IMR-90 (cell line): ENCODE data around the gene ARVCF. TPM values are rescaled to one million over a fixed set of nuclear protein-coding genes. Genes with fewer than 3 reads are reported as not detected.

Experiments
- ATAC-seq: fragments of 200-7000 bp; cut with Tn5 transposase; 2 replicates; pipeline ENCODE4 v1.9.1; 2020; ENCODE audit warnings: low read depth, mild to moderate bottlenecking, moderate library complexity
- BruUV-seq: library from RNA; stranded (reverse); fragments of 400-500 nt; replicated peaks from 2 replicates; lab custom pipeline; 2021; lab: Mats Ljungman, UMichigan
- CTCF ChIA-PET: fragments of 300-600 bp; formaldehyde crosslinking; extraction: SDS; loops from one replicate; lab custom pipeline; 2021; ENCODE audit warnings: antibody characterized with exemption; lab: Yijun Ruan, JAX
- POLR2A ChIA-PET: fragments of 300-600 bp; sonication (Branson Sonifier 250); formaldehyde crosslinking; loops from one replicate; lab custom pipeline; 2022; ENCODE audit warnings: antibody characterized with exemption; ENCODE audit not compliant: unreplicated experiment; lab: Charles Lee
- DNase-seq: peaks from one replicate; pipeline ENCODE4 v3.0.0; 2013
- H2AFZ ChIP-seq: replicated peaks from 2 replicates; pipeline ENCODE3; 2013; ENCODE audit warnings: low read length, mild to moderate bottlenecking; ENCODE audit not compliant: poor library complexity
- H2AK5ac ChIP-seq: 2 replicates; pipeline ENCODE4 v1.6.1; 2013; ENCODE audit warnings: low read depth, low read length, inconsistent platforms
- H2AK9ac ChIP-seq: replicated peaks from 2 replicates; pipeline ENCODE3; 2013; ENCODE audit warnings: mild to moderate bottlenecking, low read depth, low read length, moderate library complexity; ENCODE audit not compliant: poor library complexity
- H2BK120ac ChIP-seq: 2 replicates; pipeline ENCODE4 v1.6.1; 2013; ENCODE audit warnings: low read depth, low read length, inconsistent platforms
- H2BK15ac ChIP-seq: 3 replicates; pipeline ENCODE4 v1.6.1; 2013; ENCODE audit warnings: low read depth, low read length, inconsistent platforms
- H2BK20ac ChIP-seq: 2 replicates; pipeline ENCODE4 v1.6.1; 2013; ENCODE audit warnings: low read depth, mild to moderate bottlenecking, inconsistent platforms, low read length, moderate library complexity
- H2BK5ac ChIP-seq: 2 replicates; pipeline ENCODE4 v1.6.1; 2013; ENCODE audit warnings: mild to moderate bottlenecking, low read depth, low read length, inconsistent platforms; ENCODE audit not compliant: poor library complexity, severe bottlenecking
- H3K14ac ChIP-seq: replicated peaks from 2 replicates; pipeline ENCODE4 v1.6.1; 2013; ENCODE audit warnings: low read depth, low read length, inconsistent platforms
- H3K18ac ChIP-seq: 2 replicates; pipeline ENCODE4 v1.6.1; 2013; ENCODE audit warnings: low read depth, low read length, control low read depth
- H3K23ac ChIP-seq: 2 replicates; pipeline ENCODE4 v1.6.1; 2013; ENCODE audit warnings: low read depth, low read length, inconsistent platforms
- H3K27ac ChIP-seq: 2 replicates; pipeline ENCODE4 v1.5.1; 2013; ENCODE audit warnings: mild to moderate bottlenecking, control low read depth, low read length; ENCODE audit not compliant: insufficient read depth
- H3K27me3 ChIP-seq: 2 replicates; pipeline ENCODE4 v1.6.1; 2013; ENCODE audit warnings: low read length; ENCODE audit not compliant: control insufficient read depth, insufficient read depth
- H3K36me3 ChIP-seq: 2 replicates; pipeline ENCODE4 v1.6.1; 2013; ENCODE audit warnings: low read length, mixed read lengths; ENCODE audit not compliant: control insufficient read depth, insufficient read depth
- H3K4ac ChIP-seq: 2 replicates; pipeline ENCODE4 v1.6.1; 2013; ENCODE audit warnings: low read depth, low read length, inconsistent platforms
- H3K4me1 ChIP-seq: 2 replicates; pipeline ENCODE4 v1.6.1; 2013; ENCODE audit warnings: low read length, mixed read lengths; ENCODE audit not compliant: control insufficient read depth, insufficient read depth
- H3K4me2 ChIP-seq: 2 replicates; pipeline ENCODE4 v1.6.1; 2013; ENCODE audit warnings: low read depth, mild to moderate bottlenecking, control low read depth, low read length, moderate library complexity
- H3K4me3 ChIP-seq: 2 replicates; pipeline ENCODE4 v1.5.1; 2013; ENCODE audit warnings: low read depth, mild to moderate bottlenecking, control low read depth, low read length, moderate library complexity; ENCODE audit not compliant: insufficient read depth
- H3K56ac ChIP-seq: 2 replicates; pipeline ENCODE4 v1.6.1; 2013; ENCODE audit warnings: low read length, inconsistent platforms; ENCODE audit not compliant: insufficient read depth; ENCODE audit errors: extremely low read depth
- H3K79me1 ChIP-seq, 2 experiments: 2 replicates each; pipeline ENCODE4 v1.6.1; 2013; ENCODE audit warnings: low read length in 2 of 2, inconsistent platforms in 1 of 2, low read depth in 1 of 2
- H3K9ac ChIP-seq: 2 replicates; pipeline ENCODE4 v1.6.1; 2013; ENCODE audit warnings: low read depth, low read length, control low read depth
- H3K9me1 ChIP-seq: 2 replicates; pipeline ENCODE4 v1.6.1; 2013; ENCODE audit warnings: low read length, inconsistent platforms; ENCODE audit not compliant: insufficient read depth
- H3K9me3 ChIP-seq: 2 replicates; pipeline ENCODE4 v1.6.1; 2013; ENCODE audit warnings: low read length; ENCODE audit not compliant: control insufficient read depth, insufficient read depth
- H4K20me1 ChIP-seq: 2 replicates; pipeline ENCODE4 v1.6.1; 2013; ENCODE audit warnings: low read length, inconsistent platforms; ENCODE audit not compliant: insufficient read depth
- H4K5ac ChIP-seq: 2 replicates; pipeline ENCODE4 v1.6.1; 2013; ENCODE audit warnings: mild to moderate bottlenecking, low read depth, low read length, control low read depth
- H4K8ac ChIP-seq, 2 experiments: 2 replicates each; pipeline ENCODE4 v1.6.1; 2013; ENCODE audit warnings: low read depth in 2 of 2, low read length in 2 of 2, control low read depth in 1 of 2, inconsistent platforms in 1 of 2
- H4K91ac ChIP-seq: 2 replicates; pipeline ENCODE4 v1.6.1; 2013; ENCODE audit warnings: low read depth, low read length, inconsistent platforms; ENCODE audit not compliant: insufficient read depth
- CHD1 ChIP-seq: IDR thresholded peaks from 2 replicates; pipeline ENCODE4 v1.6.1; 2012; ENCODE audit warnings: low read depth, low read length, improper control_type of control experiment
- FOS ChIP-seq: fragments of 150-350 bp; IDR thresholded peaks from 2 replicates; pipeline ENCODE4 v1.6.1; 2016; ENCODE audit warnings: low read depth, low read length
- MAZ ChIP-seq: IDR thresholded peaks from 2 replicates; pipeline ENCODE4 v1.6.1; 2012; ENCODE audit warnings: low read depth, mild to moderate bottlenecking, low read length, improper control_type of control experiment, moderate library complexity, borderline replicate concordance
- MXI1 ChIP-seq: IDR thresholded peaks from 2 replicates; pipeline ENCODE4 v1.6.1; 2012; ENCODE audit warnings: low read depth, mild to moderate bottlenecking, low read length, moderate library complexity, borderline replicate concordance
- NFE2L2 ChIP-seq: fragments of 150-350 bp; IDR thresholded peaks from 2 replicates; pipeline ENCODE4 v1.6.1; 2016; ENCODE audit warnings: low read depth, mild to moderate bottlenecking, low read length
- RAD21 ChIP-seq: IDR thresholded peaks from 2 replicates; pipeline ENCODE4 v1.6.1; 2012; ENCODE audit warnings: low read length, improper control_type of control experiment
- RCOR1 ChIP-seq: IDR thresholded peaks from 2 replicates; pipeline ENCODE4 v1.6.1; 2012; ENCODE audit warnings: mild to moderate bottlenecking, low read length, improper control_type of control experiment; ENCODE audit not compliant: insufficient replicate concordance
- SMC3 ChIP-seq: fragments of 150-350 bp; IDR thresholded peaks from 2 replicates; pipeline ENCODE4 v1.6.1; 2016; ENCODE audit warnings: low read depth, mild to moderate bottlenecking, antibody characterized with exemption, low read length, moderate library complexity
- WGBS, 2 experiments: methylation state at CpG; one replicate each; pipeline versions ENCODE4 v1.1.5 to v1.1.7; 2013; ENCODE audit warnings: missing lambda C conversion rate in 2 of 2; ENCODE audit not compliant: insufficient read length in 1 of 2; ENCODE audit errors: extremely low coverage in 2 of 2; 5-methylcytosine and 5-hydroxymethylcytosine counted together
- dilution Hi-C: fragments of 300-500 bp; cut with HindIII; formaldehyde crosslinking; loops from one replicate; pipeline ENCODE4 v1.14.3; 2018; ENCODE audit warnings: low sequenced_read_pairs; ENCODE audit not compliant: unreplicated experiment
- in situ Hi-C: fragments of 300-500 bp; cut with MboI; formaldehyde crosslinking; loops from 3 replicates; pipeline ENCODE4 v1.14.3; 2019; ENCODE audit warnings: low sequenced_read_pairs, inconsistent platforms, mixed read lengths
- intact Hi-C: fragments of 100-400 bp; cut with micrococcal nuclease; formaldehyde crosslinking; loops from 2 replicates; pipeline ENCODE4 v1.10.0; 2022
- polyA plus RNA-seq, 3 experiments: library from polyadenylated mRNA; depleted of rRNA; stranded (reverse); fragments of >200 nt; gene quantifications; 2 replicates each; pipeline ENCODE4 v1.2.3, GENCODE V29; 2012; ENCODE audit warnings: low replicate concordance in 1 of 3
- total RNA-seq: library from RNA; depleted of rRNA; stranded (reverse); fragments of >200 nt; gene quantifications from 2 replicates; pipeline ENCODE4 v1.2.3, GENCODE V29; 2012
- TF ChIP-seq, protein P1 (sequence below): conservative IDR thresholded peaks from 2 replicates; pipeline ENCODE4 v1.5.1; 2012; ENCODE audit warnings: mild to moderate bottlenecking, low read depth, low read length, improper control_type of control experiment
- TF ChIP-seq, protein P2 (sequence below): fragments of 150-350 bp; IDR thresholded peaks from 2 replicates; pipeline ENCODE4 v1.6.1; 2016; ENCODE audit warnings: low read depth, mild to moderate bottlenecking, low read length, moderate library complexity, borderline replicate concordance
- TF ChIP-seq, protein P3 (sequence below): fragments of 150-350 bp; IDR thresholded peaks from 2 replicates; pipeline ENCODE4 v1.6.1; 2017; ENCODE audit warnings: mild to moderate bottlenecking, antibody characterized with exemption, low read length, low read depth

The ARVCF gene
- total and polyA plus RNA-seq, 2 of the 4 experiments (the other 2 are of a cell fraction): 8.6 to 14.1 TPM

DNA sequence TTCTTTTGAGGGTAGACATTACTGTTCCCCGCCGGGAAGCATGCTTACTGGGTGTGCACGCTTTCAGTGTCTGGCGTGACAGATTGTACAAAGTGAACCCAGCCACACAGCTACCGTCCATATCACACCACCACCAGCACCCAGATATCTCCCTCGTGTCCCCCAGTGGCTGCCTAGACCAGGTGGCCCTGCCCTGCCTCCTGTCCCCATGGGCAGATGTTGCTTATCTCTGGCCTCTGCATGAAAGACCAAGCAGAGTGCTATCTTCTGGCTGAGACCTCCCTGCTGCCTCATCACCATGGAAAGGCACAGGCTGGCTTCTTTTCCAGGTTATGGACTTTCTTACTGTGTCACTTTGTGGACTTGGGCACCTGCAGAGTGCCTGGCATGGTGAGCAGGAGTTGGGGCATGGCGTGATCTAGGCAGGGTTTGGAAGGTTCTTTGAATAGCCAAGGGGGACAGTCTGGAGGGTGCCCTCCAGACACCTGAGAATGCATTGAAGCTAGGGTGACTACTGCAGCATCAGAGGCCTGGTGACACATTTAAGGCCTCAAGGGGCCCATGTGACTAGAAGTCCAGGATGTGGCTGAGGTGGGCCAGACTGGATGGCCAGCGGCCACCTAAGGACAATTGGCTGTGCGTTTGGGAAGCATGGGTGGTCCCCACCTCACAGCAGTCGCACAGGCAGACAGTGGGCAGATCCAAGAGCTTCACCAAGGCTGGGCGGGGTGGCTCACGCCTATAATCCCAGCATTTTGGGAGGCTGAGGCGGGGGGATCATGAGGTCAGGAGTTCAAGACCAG lies 9.0 kb upstream of the ARVCF start (continued):
- TF ChIP-seq, protein P1, sequence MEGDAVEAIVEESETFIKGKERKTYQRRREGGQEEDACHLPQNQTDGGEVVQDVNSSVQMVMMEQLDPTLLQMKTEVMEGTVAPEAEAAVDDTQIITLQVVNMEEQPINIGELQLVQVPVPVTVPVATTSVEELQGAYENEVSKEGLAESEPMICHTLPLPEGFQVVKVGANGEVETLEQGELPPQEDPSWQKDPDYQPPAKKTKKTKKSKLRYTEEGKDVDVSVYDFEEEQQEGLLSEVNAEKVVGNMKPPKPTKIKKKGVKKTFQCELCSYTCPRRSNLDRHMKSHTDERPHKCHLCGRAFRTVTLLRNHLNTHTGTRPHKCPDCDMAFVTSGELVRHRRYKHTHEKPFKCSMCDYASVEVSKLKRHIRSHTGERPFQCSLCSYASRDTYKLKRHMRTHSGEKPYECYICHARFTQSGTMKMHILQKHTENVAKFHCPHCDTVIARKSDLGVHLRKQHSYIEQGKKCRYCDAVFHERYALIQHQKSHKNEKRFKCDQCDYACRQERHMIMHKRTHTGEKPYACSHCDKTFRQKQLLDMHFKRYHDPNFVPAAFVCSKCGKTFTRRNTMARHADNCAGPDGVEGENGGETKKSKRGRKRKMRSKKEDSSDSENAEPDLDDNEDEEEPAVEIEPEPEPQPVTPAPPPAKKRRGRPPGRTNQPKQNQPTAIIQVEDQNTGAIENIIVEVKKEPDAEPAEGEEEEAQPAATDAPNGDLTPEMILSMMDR: no peak

DNA sequence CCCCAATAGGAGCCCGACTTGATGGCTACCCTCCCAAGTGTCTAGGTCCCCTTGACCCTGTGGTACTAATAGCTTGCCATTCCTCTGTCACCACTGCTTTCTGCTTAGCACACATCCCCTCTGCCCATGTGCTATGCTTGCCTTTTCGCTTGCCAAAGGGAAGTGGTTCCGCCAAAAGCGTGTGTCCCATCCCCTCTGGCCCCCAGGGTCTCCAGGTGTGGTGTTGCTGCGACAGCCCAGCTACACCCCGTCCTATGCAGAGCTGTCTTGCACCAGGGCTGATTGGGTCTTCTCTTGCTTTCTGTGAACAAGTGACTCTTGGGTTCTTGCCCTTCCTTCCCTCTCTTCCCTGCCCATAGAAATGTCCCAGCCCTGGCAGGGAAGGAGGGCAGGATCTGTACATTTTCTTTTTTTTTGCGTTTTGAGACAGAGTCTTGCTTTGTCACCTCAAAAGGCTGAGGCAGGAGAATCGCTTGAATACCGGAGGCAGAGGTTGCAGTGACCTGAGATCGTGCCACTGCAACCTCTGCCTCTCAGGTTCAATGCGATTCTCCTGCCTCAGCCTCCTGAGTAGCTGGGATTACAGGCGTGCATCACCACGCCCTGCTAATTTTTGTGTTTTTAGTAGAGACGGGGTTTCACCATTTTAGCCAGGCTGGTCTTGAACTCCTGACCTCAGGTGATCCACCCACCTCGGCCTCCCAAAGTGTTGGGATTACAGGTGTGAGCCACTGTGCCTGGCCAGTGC lies 8.2 kb upstream of the ARVCF start:
- in situ Hi-C loops (no loop called here), intact Hi-C loops (no loop called here), dilution Hi-C loops (no loop called here)
- Histone ChIP-seq H2BK5ac (no peak overlapping the region), H3K9ac (no peak overlapping the region), H3K14ac (no peak overlapping the region), H4K91ac (no peak overlapping the region), H3K23ac (no peak overlapping the region), H3K27ac (no peak overlapping the region), H3K9me1 (peaks cover 40% of the 10 kb centered on the region), H2AK9ac (no peak overlapping the region), H3K27me3 (no peaks in the 10 kb centered on the region), H2AFZ (no peak overlapping the region), H3K4ac (no peak overlapping the region), H3K4me2 (no peak overlapping the region), H3K79me1 (peaks cover 24 to 89% of the 10 kb centered on the region in 2 experiments), H2BK20ac (no peak overlapping the region), H3K4me3 (no peak overlapping the region), H4K5ac (no peak overlapping the region), H3K36me3 (peaks cover 6% of the 10 kb centered on the region; the same call in 1 of the 2 replicates), H3K18ac (no peak overlapping the region), H3K56ac (no peak overlapping the region), H3K9me3 (no peaks in the 10 kb centered on the region), H2BK15ac (no peak overlapping the region), H2BK120ac (no peak overlapping the region), H2AK5ac (no peak overlapping the region), H4K20me1 (peaks cover 73% of the 10 kb centered on the region), H3K4me1 (peaks cover 14% of the 10 kb centered on the region), H4K8ac (no peak overlapping the region)
- ATAC-seq: no peak
- no peak for DNase-seq
- WGBS, 2 experiments: 94% methylated on average over 6 of the region's 15 CpGs; no CpG with 5 or more reads in 1 of the 2 experiments
- BruUV-seq: no TSS peak
- TF ChIP-seq, protein P2, sequence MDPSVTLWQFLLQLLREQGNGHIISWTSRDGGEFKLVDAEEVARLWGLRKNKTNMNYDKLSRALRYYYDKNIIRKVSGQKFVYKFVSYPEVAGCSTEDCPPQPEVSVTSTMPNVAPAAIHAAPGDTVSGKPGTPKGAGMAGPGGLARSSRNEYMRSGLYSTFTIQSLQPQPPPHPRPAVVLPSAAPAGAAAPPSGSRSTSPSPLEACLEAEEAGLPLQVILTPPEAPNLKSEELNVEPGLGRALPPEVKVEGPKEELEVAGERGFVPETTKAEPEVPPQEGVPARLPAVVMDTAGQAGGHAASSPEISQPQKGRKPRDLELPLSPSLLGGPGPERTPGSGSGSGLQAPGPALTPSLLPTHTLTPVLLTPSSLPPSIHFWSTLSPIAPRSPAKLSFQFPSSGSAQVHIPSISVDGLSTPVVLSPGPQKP: no peak
- TF ChIP-seq FOS: no peak
- TF ChIP-seq RAD21: no peak
- TF ChIP-seq SMC3: no peak
- TF ChIP-seq NFE2L2: no peak
- TF ChIP-seq MAZ: no peak
- no peak for TF ChIP-seq RCOR1
- no peak for TF ChIP-seq CHD1
- TF ChIP-seq MXI1: no peak
- TF ChIP-seq, protein P3, sequence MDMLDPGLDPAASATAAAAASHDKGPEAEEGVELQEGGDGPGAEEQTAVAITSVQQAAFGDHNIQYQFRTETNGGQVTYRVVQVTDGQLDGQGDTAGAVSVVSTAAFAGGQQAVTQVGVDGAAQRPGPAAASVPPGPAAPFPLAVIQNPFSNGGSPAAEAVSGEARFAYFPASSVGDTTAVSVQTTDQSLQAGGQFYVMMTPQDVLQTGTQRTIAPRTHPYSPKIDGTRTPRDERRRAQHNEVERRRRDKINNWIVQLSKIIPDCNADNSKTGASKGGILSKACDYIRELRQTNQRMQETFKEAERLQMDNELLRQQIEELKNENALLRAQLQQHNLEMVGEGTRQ: no peak
- ChIA-PET POLR2A (no interaction called here), CTCF (no interaction called here)
